HEK293 (cell line): ENCODE measurements around the gene PTPRN2.

Source experiments
- CTCF ChIA-PET: fragments of 350-600 bp; formaldehyde crosslinking; extraction: SDS; loops from one replicate; lab custom pipeline; 2021; ENCODE audit warnings: antibody characterized with exemption; lab: Yijun Ruan, JAX
- POLR2A ChIA-PET: fragments of 300-600 bp; formaldehyde crosslinking; extraction: SDS; loops from one replicate; lab custom pipeline; 2020; ENCODE audit warnings: antibody characterized with exemption, inconsistent platforms; lab: Yijun Ruan, JAX
- H3K27ac ChIP-seq: fragments of 200-500 bp; sonication (Bioruptor generic); 2 replicates; pipeline ENCODE4 v1.5.1; 2014; ENCODE audit warnings: low read depth, low read length, control low read depth, inconsistent platforms; ENCODE audit errors: extremely low read depth
- H3K36me3 ChIP-seq, 2 experiments: fragments of 200-500 bp in 1 of 2; sonication (Bioruptor generic) in 1 of 2; 1 replicate in 1 of 2; 2 replicates in 1 of 2; pipeline ENCODE4 v1.5.1; 2014 to 2017; ENCODE audit warnings: inconsistent platforms in 2 of 2, low read length in 2 of 2; ENCODE audit not compliant: control insufficient read depth in 2 of 2, insufficient read depth in 1 of 2
- H3K4me1 ChIP-seq: fragments of 200-500 bp; sonication (Bioruptor generic); 2 replicates; pipeline ENCODE4 v1.5.1; 2014; ENCODE audit warnings: mild to moderate bottlenecking, low read length, inconsistent platforms; ENCODE audit not compliant: control insufficient read depth, insufficient read depth
- H3K4me3 ChIP-seq: 2 replicates; pipeline ENCODE4 v1.5.1; 2011; ENCODE audit warnings: low read depth, mild to moderate bottlenecking, control low read depth, low read length, moderate library complexity
- H3K9me3 ChIP-seq: fragments of 200-500 bp; sonication (Bioruptor generic); 2 replicates; pipeline ENCODE4 v1.5.1; 2014; ENCODE audit warnings: low read depth, low read length, inconsistent platforms; ENCODE audit not compliant: control insufficient read depth, insufficient read depth
- KLF16 ChIP-seq: fragments of 450-650 bp; formaldehyde crosslinking; IDR thresholded peaks from 2 replicates; pipeline ENCODE4 v1.5.1; 2017; ENCODE audit warnings: missing biosample characterization, missing genetic modification characterization
- MYNN ChIP-seq: fragments of 450-650 bp; formaldehyde crosslinking; IDR thresholded peaks from 2 replicates; pipeline ENCODE4 v1.5.1; 2016; ENCODE audit warnings: missing biosample characterization, missing genetic modification characterization, borderline replicate concordance
- PRDM2 ChIP-seq: fragments of 450-650 bp; formaldehyde crosslinking; IDR thresholded peaks from 2 replicates; pipeline ENCODE4 v1.5.1; 2016; ENCODE audit warnings: missing biosample characterization, missing genetic modification characterization, borderline replicate concordance
- TSHZ1 ChIP-seq: fragments of 450-650 bp; formaldehyde crosslinking; IDR thresholded peaks from 2 replicates; pipeline ENCODE4 v1.5.1; 2016; ENCODE audit warnings: missing biosample characterization, missing genetic modification characterization, borderline replicate concordance
- ZBTB20 ChIP-seq: fragments of 450-650 bp; formaldehyde crosslinking; IDR thresholded peaks from 2 replicates; pipeline ENCODE4 v1.5.1; 2016; ENCODE audit warnings: missing biosample characterization, missing genetic modification characterization
- ZNF146 ChIP-seq: fragments of 450-650 bp; formaldehyde crosslinking; IDR thresholded peaks from 2 replicates; pipeline ENCODE4 v1.5.1; 2016; ENCODE audit warnings: missing biosample characterization, missing genetic modification characterization
- ZNF324 ChIP-seq: fragments of 450-650 bp; formaldehyde crosslinking; IDR thresholded peaks from 2 replicates; pipeline ENCODE4 v1.5.1; 2016; ENCODE audit warnings: missing biosample characterization, missing genetic modification characterization
- ZNF335 ChIP-seq: fragments of 450-650 bp; formaldehyde crosslinking; conservative IDR thresholded peaks from 2 replicates; pipeline ENCODE4 v1.5.1; 2016; ENCODE audit warnings: missing biosample characterization, missing genetic modification characterization
- ZNF37A ChIP-seq: fragments of 450-650 bp; IDR thresholded peaks from 2 replicates; pipeline ENCODE4 v1.5.1; 2018; ENCODE audit warnings: missing biosample characterization, missing genetic modification characterization
- ZNF391 ChIP-seq: fragments of 450-650 bp; formaldehyde crosslinking; IDR thresholded peaks from 2 replicates; pipeline ENCODE4 v1.5.1; 2016; ENCODE audit warnings: low read depth, missing biosample characterization, missing genetic modification characterization, borderline replicate concordance
- ZNF449 ChIP-seq: fragments of 450-650 bp; formaldehyde crosslinking; IDR thresholded peaks from 2 replicates; pipeline ENCODE4 v1.5.1; 2017; ENCODE audit warnings: missing biosample characterization, mild to moderate bottlenecking, missing genetic modification characterization, moderate library complexity
- ZNF48 ChIP-seq: fragments of 450-650 bp; formaldehyde crosslinking; IDR thresholded peaks from 2 replicates; pipeline ENCODE4 v1.5.1; 2016; ENCODE audit warnings: missing biosample characterization, missing genetic modification characterization
- ZNF510 ChIP-seq: fragments of 450-650 bp; formaldehyde crosslinking; IDR thresholded peaks from 2 replicates; pipeline ENCODE4 v1.5.1; 2018; ENCODE audit warnings: mild to moderate bottlenecking, missing genetic modification characterization, missing biosample characterization; ENCODE audit not compliant: insufficient replicate concordance
- ZNF548 ChIP-seq: fragments of 450-650 bp; formaldehyde crosslinking; IDR thresholded peaks from 2 replicates; pipeline ENCODE4 v1.5.1; 2016; ENCODE audit warnings: missing biosample characterization, missing genetic modification characterization
- ZNF610 ChIP-seq: fragments of 450-650 bp; formaldehyde crosslinking; IDR thresholded peaks from 2 replicates; pipeline ENCODE4 v1.5.1; 2016; ENCODE audit warnings: missing biosample characterization, missing genetic modification characterization, borderline replicate concordance
- ZNF621 ChIP-seq: fragments of 450-650 bp; formaldehyde crosslinking; IDR thresholded peaks from 2 replicates; pipeline ENCODE4 v1.5.1; 2017; ENCODE audit warnings: missing biosample characterization, missing genetic modification characterization
- ZNF701 ChIP-seq: fragments of 450-650 bp; formaldehyde crosslinking; IDR thresholded peaks from 2 replicates; pipeline ENCODE4 v1.5.1; 2016; ENCODE audit warnings: missing biosample characterization, missing genetic modification characterization
- ZSCAN30 ChIP-seq: fragments of 450-650 bp; IDR thresholded peaks from 2 replicates; pipeline ENCODE4 v1.5.1; 2018; ENCODE audit warnings: missing biosample characterization, mild to moderate bottlenecking, missing genetic modification characterization, moderate library complexity
- TF ChIP-seq, protein P1 (sequence below): fragments of 450-650 bp; formaldehyde crosslinking; IDR thresholded peaks from 2 replicates; pipeline ENCODE4 v1.5.1; 2016; ENCODE audit warnings: missing biosample characterization, missing genetic modification characterization
- TF ChIP-seq, protein P2 (sequence below): fragments of 450-650 bp; formaldehyde crosslinking; IDR thresholded peaks from 2 replicates; pipeline ENCODE4 v1.5.1; 2016; ENCODE audit warnings: missing biosample characterization, missing genetic modification characterization
- TF ChIP-seq, protein P3 (sequence below): fragments of 450-650 bp; formaldehyde crosslinking; IDR thresholded peaks from 2 replicates; pipeline ENCODE4 v1.5.1; 2016; ENCODE audit warnings: missing biosample characterization, missing genetic modification characterization

Gene PTPRN2

DNA sequence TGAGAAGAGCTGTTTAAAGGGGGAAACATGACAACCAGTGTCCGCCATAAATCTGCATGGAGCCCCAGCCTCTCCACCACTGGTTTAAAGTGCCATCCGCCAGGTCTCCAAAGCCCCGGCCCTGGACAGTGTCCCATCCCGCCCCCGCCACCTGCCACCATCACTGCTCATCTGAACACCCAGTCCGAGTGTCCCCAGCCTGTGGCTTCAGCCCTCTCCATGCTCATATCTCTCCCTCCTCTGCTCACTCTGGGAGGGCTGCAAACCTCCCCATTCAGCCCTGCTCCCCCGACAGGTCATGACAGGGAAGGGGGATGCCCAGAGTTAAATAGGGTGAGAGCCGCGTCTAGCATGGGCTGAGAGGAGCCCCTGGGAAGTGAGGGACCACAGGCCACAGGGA, 984.6 kb downstream of the PTPRN2 start:
- no peak overlapping the region for H3K27ac ChIP-seq
- no peak overlapping the region for H3K4me3 ChIP-seq
- TF ChIP-seq ZNF335 (tag by site-specific recombination) (no peak), ZNF610 (no peak), ZNF701 (no peak), ZNF324 (tag by site-specific recombination) (no peak), MYNN (tag by site-specific recombination) (no peak), ZSCAN30 (tag by site-specific recombination) (no peak), ZNF37A (no peak), ZNF391 (tag by site-specific recombination) (no peak), PRDM2 (tag by site-specific recombination) (no peak)
- TF ChIP-seq, all 188 proteins: peak for 0
- ChIA-PET POLR2A (no interaction called here), CTCF (no interaction called here)
- Histone ChIP-seq H3K9me3 (no peaks in the 10 kb centered on the region), H3K36me3 (no peaks in the 10 kb centered on the region), H3K4me1 (no peaks in the 10 kb centered on the region)

DNA sequence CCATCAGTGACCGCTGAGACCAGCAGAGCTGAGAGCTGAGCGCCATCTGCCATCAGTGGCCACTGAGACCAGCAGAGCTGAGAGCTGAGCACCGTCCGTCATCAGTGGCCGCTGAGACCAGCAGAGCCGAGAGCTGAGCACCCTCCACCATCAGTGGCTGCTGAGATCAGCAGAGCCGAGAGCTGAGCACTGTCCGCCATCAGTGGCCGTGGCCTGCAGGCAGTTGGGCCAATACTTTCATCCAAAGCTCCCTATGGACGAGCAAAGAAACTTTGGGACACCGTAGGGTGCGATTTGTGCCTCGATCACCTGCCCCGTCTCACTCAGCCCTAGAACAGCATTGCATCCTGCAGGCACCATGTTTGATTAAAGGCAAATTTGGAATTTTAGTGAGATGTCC, 985.0 kb downstream of the PTPRN2 start:
- CTCF ChIA-PET: no interaction called here
- H3K4me1 ChIP-seq: no peaks in the 10 kb centered on the region
- POLR2A ChIA-PET: no interaction called here
- no peak overlapping the region for H3K27ac ChIP-seq
- no peaks in the 10 kb centered on the region for H3K9me3 ChIP-seq
- no peaks in the 10 kb centered on the region for H3K36me3 ChIP-seq
- H3K4me3 ChIP-seq: no peak overlapping the region
- TF ChIP-seq KLF16 (tag by site-specific recombination) (no peak), ZNF449 (tag by site-specific recombination) (no peak), ZNF510 (tag by site-specific recombination) (no peak), TSHZ1 (tag by site-specific recombination) (no peak), ZNF48 (tag by site-specific recombination) (no peak), ZNF621 (tag by site-specific recombination) (no peak), ZNF391 (tag by site-specific recombination) (no peak), ZBTB20 (no peak), ZNF548 (tag by site-specific recombination) (no peak), ZNF146 (tag by site-specific recombination) (no peak)
- TF ChIP-seq, protein P1, sequence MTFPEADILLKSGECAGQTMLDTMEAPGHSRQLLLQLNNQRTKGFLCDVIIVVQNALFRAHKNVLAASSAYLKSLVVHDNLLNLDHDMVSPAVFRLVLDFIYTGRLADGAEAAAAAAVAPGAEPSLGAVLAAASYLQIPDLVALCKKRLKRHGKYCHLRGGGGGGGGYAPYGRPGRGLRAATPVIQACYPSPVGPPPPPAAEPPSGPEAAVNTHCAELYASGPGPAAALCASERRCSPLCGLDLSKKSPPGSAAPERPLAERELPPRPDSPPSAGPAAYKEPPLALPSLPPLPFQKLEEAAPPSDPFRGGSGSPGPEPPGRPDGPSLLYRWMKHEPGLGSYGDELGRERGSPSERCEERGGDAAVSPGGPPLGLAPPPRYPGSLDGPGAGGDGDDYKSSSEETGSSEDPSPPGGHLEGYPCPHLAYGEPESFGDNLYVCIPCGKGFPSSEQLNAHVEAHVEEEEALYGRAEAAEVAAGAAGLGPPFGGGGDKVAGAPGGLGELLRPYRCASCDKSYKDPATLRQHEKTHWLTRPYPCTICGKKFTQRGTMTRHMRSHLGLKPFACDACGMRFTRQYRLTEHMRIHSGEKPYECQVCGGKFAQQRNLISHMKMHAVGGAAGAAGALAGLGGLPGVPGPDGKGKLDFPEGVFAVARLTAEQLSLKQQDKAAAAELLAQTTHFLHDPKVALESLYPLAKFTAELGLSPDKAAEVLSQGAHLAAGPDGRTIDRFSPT (tag by site-specific recombination): no peak
- TF ChIP-seq, protein P2, sequence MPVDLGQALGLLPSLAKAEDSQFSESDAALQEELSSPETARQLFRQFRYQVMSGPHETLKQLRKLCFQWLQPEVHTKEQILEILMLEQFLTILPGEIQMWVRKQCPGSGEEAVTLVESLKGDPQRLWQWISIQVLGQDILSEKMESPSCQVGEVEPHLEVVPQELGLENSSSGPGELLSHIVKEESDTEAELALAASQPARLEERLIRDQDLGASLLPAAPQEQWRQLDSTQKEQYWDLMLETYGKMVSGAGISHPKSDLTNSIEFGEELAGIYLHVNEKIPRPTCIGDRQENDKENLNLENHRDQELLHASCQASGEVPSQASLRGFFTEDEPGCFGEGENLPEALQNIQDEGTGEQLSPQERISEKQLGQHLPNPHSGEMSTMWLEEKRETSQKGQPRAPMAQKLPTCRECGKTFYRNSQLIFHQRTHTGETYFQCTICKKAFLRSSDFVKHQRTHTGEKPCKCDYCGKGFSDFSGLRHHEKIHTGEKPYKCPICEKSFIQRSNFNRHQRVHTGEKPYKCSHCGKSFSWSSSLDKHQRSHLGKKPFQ (tag by site-specific recombination): no peak
- TF ChIP-seq, protein P3, sequence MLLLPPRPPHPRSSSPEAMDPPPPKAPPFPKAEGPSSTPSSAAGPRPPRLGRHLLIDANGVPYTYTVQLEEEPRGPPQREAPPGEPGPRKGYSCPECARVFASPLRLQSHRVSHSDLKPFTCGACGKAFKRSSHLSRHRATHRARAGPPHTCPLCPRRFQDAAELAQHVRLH: no peak
